Hair follicular keratinocyte (primary cell): ENCODE data around the gene MAJIN. TPM values are rescaled to one million over a fixed set of nuclear protein-coding genes. Genes with fewer than 3 reads are reported as not detected.

Source experiments
- total RNA-seq: library from RNA; depleted of rRNA; stranded (reverse); fragments of >200 nt; gene quantifications from 2 replicates; pipeline ENCODE4 v1.2.3, GENCODE V29; 2015

MAJIN gene
- total RNA-seq = not detected in 2 replicates

DNA sequence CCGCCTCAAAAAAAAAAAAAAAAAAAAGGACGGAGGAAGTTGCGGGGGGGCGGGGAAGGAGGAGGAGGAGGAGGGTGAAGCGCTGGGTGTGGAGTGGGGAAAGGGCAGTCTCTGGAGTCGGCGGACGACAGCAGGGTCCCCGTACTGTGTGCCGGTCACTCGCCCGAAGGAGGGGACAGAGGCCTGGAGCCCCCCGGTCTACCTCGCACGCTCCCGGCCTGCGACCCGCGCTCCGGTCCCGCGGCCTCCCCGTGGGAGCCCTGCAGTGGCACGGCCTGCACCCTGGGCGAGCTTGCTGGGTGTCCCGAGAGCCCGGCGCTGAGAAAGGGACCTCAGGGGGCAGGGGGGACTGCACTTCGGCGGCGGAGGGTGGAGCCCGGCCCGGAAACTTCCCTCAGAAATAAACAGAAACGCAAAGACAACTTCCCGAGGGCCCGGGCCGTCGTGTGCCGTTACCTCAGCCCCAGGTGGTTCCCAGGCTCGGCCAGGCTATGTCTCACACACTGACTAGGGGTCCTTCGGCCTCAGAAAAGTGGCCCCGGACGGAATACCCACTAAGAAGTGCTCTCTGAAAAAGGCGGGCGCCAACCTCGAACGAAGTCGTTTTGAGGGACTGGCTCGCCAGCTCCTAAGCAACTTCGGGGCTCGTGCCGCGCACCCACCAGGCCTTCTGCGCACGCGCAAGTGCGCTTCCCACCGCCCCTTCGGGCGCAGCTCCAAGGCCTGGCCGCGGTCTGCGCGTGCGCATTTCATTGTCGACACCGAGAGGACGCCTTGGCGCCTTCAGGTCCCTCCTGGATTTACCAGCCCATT lies at the start of gene MAJIN:
Gene MAJIN, minus strand, starts transcription at position 688 of the 813 bp plus-strand sequence. CDS start 12,703 bp downstream, outside the sequence.

GRCh38 chr11:65013888-65014725 lies 42.2 kb upstream of the MAJIN start, which contains the start of gene ARL2:
TSS of gene ARL2 (plus strand) at chr11:65014160. CDS start at chr11:65014208, 48 bp downstream.

GRCh38 chr11:64996710-64997380 lies 24.9 kb upstream of the MAJIN start, which contains the start of gene BATF2:
TSS of gene BATF2 (minus strand) at chr11:64996971. CDS start at chr11:64996914, 57 bp downstream.

GRCh38 chr11:64935359-64936081 lies 36.4 kb downstream of the MAJIN start, which contains the start of gene GPHA2:
TSS of gene GPHA2 (minus strand) at chr11:64935893. CDS start at chr11:64935460, 433 bp downstream.

DNA sequence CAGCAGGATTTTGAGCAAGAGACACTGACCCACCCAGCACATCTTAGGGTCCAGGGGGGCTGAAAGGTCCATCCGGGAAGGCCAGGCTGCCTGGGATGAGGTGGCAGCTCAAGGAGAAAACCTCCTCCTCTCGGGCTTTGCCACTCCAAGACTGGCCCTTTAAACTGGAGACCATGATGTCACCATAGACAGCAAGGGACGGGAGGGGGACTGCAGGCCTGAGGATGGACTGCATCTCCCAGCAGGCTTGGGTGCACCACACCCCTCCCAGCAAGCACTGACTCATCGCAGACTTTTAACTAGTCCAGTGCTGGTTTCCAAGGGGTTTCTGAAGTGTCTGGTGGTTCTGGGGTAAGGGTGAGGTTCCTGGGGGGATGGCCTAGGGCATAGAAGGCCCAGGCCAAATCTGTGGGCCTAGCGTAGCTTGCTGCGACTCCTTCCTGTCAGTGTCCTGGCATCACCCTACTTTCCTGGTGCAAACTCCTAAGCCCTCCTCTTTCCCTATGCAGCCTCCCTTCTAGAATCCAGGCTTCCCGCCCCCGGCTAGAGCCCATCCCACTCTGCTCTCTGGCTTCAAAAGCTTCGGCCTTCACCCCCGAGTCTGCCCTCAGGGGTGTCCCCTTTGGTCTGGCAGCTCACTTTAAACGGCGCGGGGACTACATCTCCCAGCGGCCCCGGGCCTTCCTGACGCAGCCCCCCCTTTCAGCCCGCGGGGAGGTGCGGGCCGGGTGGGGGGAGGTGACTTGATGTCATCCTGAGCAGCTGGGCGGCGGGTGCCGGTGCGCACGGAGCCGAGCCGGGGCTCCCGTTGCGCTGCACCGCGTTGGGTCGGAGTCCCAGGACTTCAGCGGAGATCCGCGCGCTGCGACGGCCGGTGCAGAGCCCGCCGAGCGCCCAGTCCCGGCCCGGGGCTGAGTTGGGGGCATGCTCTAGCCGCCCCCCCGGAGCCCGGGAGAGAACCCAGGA lies 47.7 kb downstream of the MAJIN start, which contains the start of gene PPP2R5B:
Gene PPP2R5B, plus strand, starts transcription at position 746 of the 966 bp plus-strand sequence. CDS start 1,046 bp downstream, outside the sequence.

DNA sequence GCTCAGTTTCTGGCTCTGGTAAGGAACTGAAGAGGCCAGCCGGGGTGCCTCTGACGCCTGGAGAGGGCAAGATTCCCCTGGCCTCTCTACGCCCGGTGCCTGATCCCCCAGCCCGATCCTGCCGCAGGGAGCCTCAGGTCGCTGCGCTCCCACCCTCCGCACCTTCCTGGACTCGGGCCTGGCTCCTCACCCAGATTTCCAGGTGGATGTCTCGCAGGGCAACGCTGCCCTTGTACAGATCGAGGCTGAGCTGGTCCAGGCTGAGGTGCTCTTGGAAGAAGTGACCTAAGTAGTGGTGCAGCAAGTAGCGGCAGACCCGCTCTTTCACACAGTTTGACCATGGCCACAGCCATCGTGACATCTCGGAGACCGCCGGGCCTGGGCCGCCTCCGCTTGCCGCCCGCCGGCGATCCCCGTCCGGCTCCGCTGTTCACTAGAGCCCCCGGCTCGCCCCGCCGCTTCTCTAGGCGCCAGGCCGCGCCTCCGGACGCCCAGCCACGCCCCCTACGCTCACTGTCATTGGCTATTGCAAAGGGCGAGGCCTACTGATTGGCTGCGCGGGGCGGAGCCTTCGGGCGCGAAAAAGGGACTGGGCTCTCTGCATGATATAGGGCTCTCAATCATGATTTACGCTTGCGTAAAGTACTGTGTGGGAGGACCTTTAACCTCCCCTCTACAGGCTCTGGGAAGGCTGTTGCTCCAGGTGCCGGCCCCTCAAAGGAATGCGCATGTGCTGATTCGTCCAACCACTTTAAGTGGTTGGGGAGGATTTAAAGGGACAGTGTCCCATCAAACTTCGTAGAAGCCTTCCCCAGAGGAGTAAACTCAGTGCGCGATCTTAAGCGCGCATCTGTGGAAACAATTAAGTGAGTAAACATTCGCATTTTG lies 54.9 kb downstream of the MAJIN start, which contains the start of gene ATG2A:
Gene ATG2A, minus strand, starts transcription at position 435 of the 888 bp plus-strand sequence. Its CDS starts 74 bp downstream, at position 361.

Other genes with a start within 250 kb of the MAJIN start
- 0.04 TPM in 1 of 2 replicates, not detected in the other for gene NRXN2, start 248.9 kb downstream of the MAJIN start, total RNA-seq
- 2.1 TPM in 1 of 2 replicates, not detected in the other for gene RASGRP2, start 228.0 kb downstream of the MAJIN start, total RNA-seq
- 0.08 TPM in 1 of 2 replicates, not detected in the other for gene PYGM, start 212.1 kb downstream of the MAJIN start, total RNA-seq
- gene SF1, start 193.6 kb downstream of the MAJIN start, total RNA-seq = 89.7 and 155 TPM in 2 replicates
- 18.7 and 21.4 TPM in 2 replicates for gene MAP4K2, start 168.9 kb downstream of the MAJIN start, total RNA-seq
- gene MEN1, start 161.6 kb downstream of the MAJIN start, total RNA-seq = 16.7 and 20.0 TPM in 2 replicates
- 3.8 and 8.1 TPM in 2 replicates for gene CDC42BPG, start 127.5 kb downstream of the MAJIN start, total RNA-seq
- gene EHD1, start 93.5 kb downstream of the MAJIN start, total RNA-seq = 92.0 and 131 TPM in 2 replicates
- gene ATG2A, start 54.9 kb downstream of the MAJIN start, total RNA-seq = 16.2 and 18.5 TPM in 2 replicates
- 16.4 and 28.7 TPM in 2 replicates for gene PPP2R5B, start 47.4 kb downstream of the MAJIN start, total RNA-seq
- gene GPHA2, start 36.2 kb downstream of the MAJIN start, total RNA-seq = not detected in 2 replicates
- 0.19 and 0.31 TPM in 2 replicates for gene BATF2, start 24.9 kb upstream of the MAJIN start, total RNA-seq
- 157 and 167 TPM in 2 replicates for gene ARL2, start 42.1 kb upstream of the MAJIN start, total RNA-seq
- 18.7 and 21.1 TPM in 2 replicates for gene SNX15, start 55.3 kb upstream of the MAJIN start, total RNA-seq
- 20.9 and 37.1 TPM in 2 replicates for gene SAC3D1, start 69.1 kb upstream of the MAJIN start, total RNA-seq
- 13.0 and 32.8 TPM in 2 replicates for gene NAALADL1, start 86.4 kb upstream of the MAJIN start, total RNA-seq
- 7.2 and 25.9 TPM in 2 replicates for gene CDCA5, start 111.9 kb upstream of the MAJIN start, total RNA-seq
- 51.1 and 54.4 TPM in 2 replicates for gene ZFPL1, start 112.1 kb upstream of the MAJIN start, total RNA-seq
- 185 and 355 TPM in 2 replicates for gene VPS51, start 124.1 kb upstream of the MAJIN start, total RNA-seq
- gene TM7SF2, start 139.8 kb upstream of the MAJIN start, total RNA-seq = 9.6 and 18.6 TPM in 2 replicates
- 19.8 and 31.6 TPM in 2 replicates for gene ZNHIT2, start 145.6 kb upstream of the MAJIN start, total RNA-seq
- 496 and 642 TPM in 2 replicates for gene FAU, start 150.0 kb upstream of the MAJIN start, total RNA-seq
- gene MRPL49, start 150.2 kb upstream of the MAJIN start, total RNA-seq = 57.9 and 90.9 TPM in 2 replicates
- 16.4 and 16.6 TPM in 2 replicates for gene SYVN1, start 162.4 kb upstream of the MAJIN start, total RNA-seq
- gene SPDYC, start 198.1 kb upstream of the MAJIN start, total RNA-seq = not detected in 2 replicates
- 363 and 398 TPM in 2 replicates for gene CAPN1, start 209.8 kb upstream of the MAJIN start, total RNA-seq